SH-SY5Y (cell line): ENCODE measurements around the gene PYM1.

Experiments used
- GATA2 ChIP-seq: IDR thresholded peaks from 2 replicates; pipeline ENCODE4 v1.6.1; 2011; ENCODE audit warnings: mild to moderate bottlenecking, low read depth, low read length
- GATA3 ChIP-seq: IDR thresholded peaks from 2 replicates; pipeline ENCODE4 v1.6.1; 2011; ENCODE audit warnings: low read depth, mild to moderate bottlenecking, low read length, moderate library complexity

GRCh38 chr12:55934773-55935172, 7.1 kb upstream of the PYM1 start:
- TF ChIP-seq GATA2 = no peak
- no peak for TF ChIP-seq GATA3
